Smooth muscle cell of trachea (primary cell): ENCODE measurements around the gene ZNF239. TPM values are rescaled to one million over a fixed set of nuclear protein-coding genes. Genes with fewer than 3 reads are reported as not detected.

Source experiments
- total RNA-seq: library from RNA; depleted of rRNA; stranded (reverse); fragments of >200 nt; gene quantifications from 2 replicates; pipeline ENCODE4 v1.2.1, GENCODE V29; 2014

ZNF239 gene
- 5.5 TPM in 2 replicates for total RNA-seq

GRCh38 chr10:43574001-43574892 is at the start of gene ZNF239:
Gene ZNF239, minus strand, starts transcription at chr10:43574616. Its CDS starts 16,537 bp downstream, at chr10:43558079.

DNA sequence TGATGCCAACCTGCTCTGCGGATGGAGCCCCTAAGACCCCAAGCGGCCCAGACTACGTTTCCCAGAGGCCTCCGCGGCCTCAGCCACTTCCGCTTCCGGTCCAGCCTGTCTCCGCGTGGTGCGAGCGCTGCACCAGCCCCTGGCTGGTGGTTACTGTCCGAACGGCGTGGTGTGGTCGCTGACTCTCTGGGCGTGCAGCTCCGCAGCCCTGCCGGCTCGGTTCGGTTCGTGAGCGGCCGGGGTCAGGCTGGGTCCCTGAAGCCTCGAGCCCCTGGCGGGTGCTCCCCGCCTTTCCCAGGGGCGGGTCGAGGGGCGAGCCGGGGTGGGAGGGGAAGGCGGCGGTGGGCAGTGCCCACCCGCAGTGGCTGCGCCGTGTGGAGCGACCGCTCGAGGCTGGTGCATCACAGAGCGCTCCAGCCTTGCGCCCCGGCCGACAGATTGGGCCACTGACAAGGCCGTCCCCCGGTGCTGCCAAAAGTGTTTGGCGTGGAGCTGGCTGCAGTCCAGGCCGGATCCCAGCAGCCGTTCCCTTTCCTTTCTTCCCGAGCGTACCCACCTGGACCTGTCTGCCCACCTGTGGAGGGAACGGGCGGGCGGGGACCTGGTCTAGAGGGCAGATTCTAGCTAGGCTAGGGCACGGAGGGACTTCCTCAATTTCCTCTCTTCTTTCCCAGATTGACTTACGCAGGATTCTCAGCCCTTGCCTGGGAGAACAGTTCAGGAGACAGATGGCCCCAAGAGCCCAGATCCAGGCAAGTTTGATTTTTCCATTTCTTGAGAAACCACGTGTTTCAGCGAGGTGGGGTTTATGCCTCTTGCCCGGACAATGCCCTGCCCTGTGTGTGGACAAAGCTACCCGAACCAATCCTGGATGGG is 32.1 kb upstream of the ZNF239 start, which contains the start of gene ZNF485:
TSS of gene ZNF485 (plus strand) at position 116 of the 876 bp plus-strand sequence. CDS start at position 729, 613 bp downstream.

Other genes starting within 250 kb of the ZNF239 start
- not detected in 2 replicates for gene FXYD4, start 203.0 kb downstream of the ZNF239 start, total RNA-seq
- gene HNRNPF, start 165.4 kb downstream of the ZNF239 start, total RNA-seq: 240 and 242 TPM in 2 replicates
- gene ZNF487, start 137.5 kb downstream of the ZNF239 start, total RNA-seq: 4.3 and 5.4 TPM in 2 replicates
- 3.3 and 3.6 TPM in 2 replicates for gene ZNF485, start 31.8 kb upstream of the ZNF239 start, total RNA-seq
- gene ZNF32, start 74.3 kb upstream of the ZNF239 start, total RNA-seq: 39.3 and 39.5 TPM in 2 replicates